Measurements from ENCODE around the gene ZXDC.

Gene ZXDC

DNA sequence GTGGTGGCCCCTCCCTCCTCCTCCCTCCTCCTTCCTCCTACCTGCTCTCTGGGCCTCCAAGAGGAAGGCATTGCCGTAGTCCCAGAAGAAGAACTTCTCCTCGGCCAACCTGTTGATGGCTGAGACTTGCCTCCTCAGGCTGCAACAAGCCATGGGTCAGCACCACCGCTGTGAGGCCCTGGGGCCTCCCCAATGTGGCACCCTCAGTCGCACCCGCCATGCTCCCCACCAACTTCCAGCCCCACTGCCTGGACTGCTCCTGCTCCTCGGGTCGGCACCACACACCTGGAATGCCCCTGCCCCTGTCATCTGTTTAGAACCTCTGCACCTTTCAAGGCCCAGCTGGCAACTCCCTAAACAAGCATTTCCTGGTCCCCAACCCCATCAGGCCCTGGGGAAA, 24.3 kb upstream of the ZXDC start:
- DNase-seq (no peak), ATAC-seq (no peak)
- Mint-ChIP-seq H3K9me3 (no peaks in the 10 kb centered on the region), H3K27me3 (no peaks in the 10 kb centered on the region), H3K36me3 (ENCODE audit: low read depth) (no peaks in the 10 kb centered on the region), H3K27ac (no peak overlapping the region), H3K4me3 (no peak overlapping the region), H3K4me1 (no peaks in the 10 kb centered on the region)

DNA sequence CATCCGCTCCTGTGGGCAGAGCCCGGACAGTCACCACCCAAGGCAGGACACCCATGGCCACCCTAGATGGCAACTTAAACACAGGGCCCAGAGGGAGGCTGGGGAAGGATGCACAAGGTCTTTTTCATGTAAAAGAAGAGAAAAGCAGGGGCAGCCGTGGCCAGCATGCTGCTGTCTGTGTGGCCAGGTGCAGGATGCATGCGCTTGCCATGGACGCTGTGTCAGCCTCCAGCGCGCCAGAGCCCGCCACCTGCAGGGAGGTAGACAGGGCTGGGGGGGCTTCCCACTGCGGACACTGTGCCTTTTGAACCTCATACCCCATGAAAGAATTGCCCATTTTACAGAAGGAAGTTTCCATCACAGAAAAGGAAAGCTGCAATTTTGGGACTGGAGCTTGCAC, 23.7 kb upstream of the ZXDC start:
- Mint-ChIP-seq H3K27me3 (no peaks in the 10 kb centered on the region), H3K4me1 (no peaks in the 10 kb centered on the region), H3K36me3 (ENCODE audit: low read depth) (no peaks in the 10 kb centered on the region), H3K9me3 (no peaks in the 10 kb centered on the region), H3K4me3 (no peak overlapping the region), H3K27ac (no peak overlapping the region)
- ATAC-seq: no peak
- DNase-seq: no peak

DNA sequence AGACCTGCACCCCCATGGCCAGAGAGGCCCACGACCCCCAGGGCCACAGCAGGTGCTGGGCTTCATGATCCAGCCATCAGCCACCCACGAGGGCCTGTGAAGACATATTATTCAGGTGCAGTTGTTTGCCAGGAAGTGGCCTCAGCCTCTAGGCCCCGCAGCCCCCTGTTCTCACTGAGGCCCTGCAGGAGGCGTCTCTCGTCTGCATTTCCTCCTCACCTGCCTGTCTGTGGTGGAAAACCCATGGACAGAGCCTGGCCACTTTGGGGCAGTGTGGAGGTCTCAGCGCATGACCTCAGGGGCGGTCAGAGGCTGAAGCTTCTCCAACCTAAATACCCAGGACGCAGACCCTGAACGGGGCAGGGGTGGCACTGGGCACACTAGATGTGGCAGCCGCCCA, 23.2 kb upstream of the ZXDC start:
- no peak for DNase-seq
- no peaks in the 10 kb centered on the region for H3K4me1 Mint-ChIP-seq
- no peak for ATAC-seq
- no peaks in the 10 kb centered on the region for H3K36me3 Mint-ChIP-seq (ENCODE audit: low read depth)
- H3K27me3 Mint-ChIP-seq: no peaks in the 10 kb centered on the region
- no peak overlapping the region for H3K4me3 Mint-ChIP-seq
- no peaks in the 10 kb centered on the region for H3K9me3 Mint-ChIP-seq
- no peak overlapping the region for H3K27ac Mint-ChIP-seq

DNA sequence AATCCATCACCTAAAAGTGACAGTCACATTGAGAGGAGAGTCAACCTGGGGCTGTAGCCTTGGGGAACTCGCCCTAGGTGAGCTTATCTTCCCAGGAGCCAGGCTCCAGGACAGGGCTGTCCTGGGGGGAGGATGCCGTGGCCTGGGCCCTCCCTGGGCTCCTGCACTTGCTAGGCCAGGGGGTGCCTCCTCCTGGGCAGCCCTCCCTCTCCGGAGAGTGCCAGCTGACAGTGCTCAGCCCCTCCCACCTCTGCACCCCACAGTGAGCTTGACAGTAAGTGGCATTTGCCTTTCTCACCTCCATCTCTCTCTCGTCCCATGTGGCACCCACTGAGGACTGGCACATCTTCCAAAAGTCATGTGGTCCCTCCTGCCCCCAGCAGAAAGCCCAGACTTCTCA, 22.8 kb upstream of the ZXDC start:
- Mint-ChIP-seq H3K9me3 (no peaks in the 10 kb centered on the region), H3K36me3 (ENCODE audit: low read depth) (no peaks in the 10 kb centered on the region), H3K4me1 (no peaks in the 10 kb centered on the region), H3K4me3 (no peak overlapping the region), H3K27me3 (no peaks in the 10 kb centered on the region), H3K27ac (no peak overlapping the region)
- ATAC-seq (no peak), DNase-seq (no peak)

DNA sequence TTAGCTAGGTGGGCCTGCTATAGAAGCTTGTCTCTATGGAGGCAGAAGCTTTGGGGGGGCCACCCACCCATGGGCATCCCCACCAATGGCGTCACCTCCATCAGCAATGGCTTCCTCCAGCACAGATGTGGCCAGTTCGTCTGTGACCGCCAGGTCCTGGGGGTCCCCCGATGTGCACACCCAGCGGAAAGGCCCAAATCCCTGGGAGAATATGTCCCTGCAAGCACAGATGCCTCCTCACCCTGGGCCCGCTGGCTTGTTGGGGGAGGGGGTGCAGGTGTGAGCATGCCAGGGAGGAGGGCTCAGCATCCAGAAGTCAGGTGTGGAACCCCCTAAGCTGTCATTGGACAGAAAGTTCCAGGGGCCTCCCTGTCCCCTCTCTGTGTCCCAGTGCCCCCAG, 22.3 kb upstream of the ZXDC start:
- no peak for DNase-seq
- no peaks in the 10 kb centered on the region for H3K27me3 Mint-ChIP-seq
- no peak overlapping the region for H3K4me3 Mint-ChIP-seq
- H3K9me3 Mint-ChIP-seq: no peaks in the 10 kb centered on the region
- H3K27ac Mint-ChIP-seq: no peak overlapping the region
- ATAC-seq: no peak
- no peaks in the 10 kb centered on the region for H3K4me1 Mint-ChIP-seq
- no peaks in the 10 kb centered on the region for H3K36me3 Mint-ChIP-seq (ENCODE audit: low read depth)

DNA sequence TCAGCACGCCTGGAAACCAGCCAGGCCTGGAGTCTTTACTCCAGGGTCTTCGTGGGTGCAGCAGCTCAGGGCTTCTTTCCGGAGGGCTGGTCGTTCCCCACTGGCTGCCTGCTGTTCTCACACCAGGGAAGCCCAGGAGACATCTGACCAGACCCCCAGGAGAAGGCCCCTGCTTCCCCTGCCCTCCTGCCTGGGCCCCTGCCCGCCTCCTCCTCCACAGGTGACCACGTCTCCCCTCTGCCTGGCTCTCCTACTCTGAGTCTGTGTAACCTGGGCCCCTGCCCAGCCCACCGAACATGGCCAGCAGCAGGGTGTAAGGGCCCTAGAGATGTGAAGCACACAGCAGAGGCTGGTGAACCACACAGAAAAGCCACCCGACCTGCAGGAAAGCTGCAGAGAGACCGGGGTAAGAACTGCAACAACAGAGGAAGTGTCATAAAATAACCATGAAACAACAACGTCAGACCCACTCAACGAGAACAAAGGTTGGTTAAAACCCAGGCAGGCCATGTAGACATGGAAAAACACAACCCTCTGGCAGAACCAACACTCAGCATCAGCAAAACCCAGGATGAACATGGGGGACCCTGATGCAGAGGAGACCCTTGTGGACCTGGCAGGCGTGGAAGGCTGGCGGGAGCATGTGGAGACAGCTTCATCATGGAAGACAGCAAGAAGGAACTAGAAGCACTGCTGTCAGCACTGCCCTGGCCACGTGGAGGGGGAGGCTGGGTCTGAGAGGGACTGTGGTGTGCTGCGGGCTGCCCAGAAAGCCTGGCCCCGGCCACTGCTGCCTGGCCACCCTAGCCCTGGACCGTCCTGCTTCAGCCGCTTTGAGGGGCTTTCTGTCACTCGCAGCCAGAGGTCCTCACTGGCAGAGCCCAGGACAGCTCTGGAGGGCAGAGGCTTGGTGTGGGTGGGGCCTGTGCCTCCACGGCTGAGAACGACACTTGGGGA, 21.5 kb upstream of the ZXDC start:
- Mint-ChIP-seq H3K27me3 (no peaks in the 10 kb centered on the region), H3K27ac (no peak overlapping the region), H3K4me3 (no peak overlapping the region), H3K36me3 (ENCODE audit: low read depth) (no peaks in the 10 kb centered on the region), H3K9me3 (no peaks in the 10 kb centered on the region), H3K4me1 (no peaks in the 10 kb centered on the region)
- ATAC-seq: no peak
- no peak for DNase-seq

DNA sequence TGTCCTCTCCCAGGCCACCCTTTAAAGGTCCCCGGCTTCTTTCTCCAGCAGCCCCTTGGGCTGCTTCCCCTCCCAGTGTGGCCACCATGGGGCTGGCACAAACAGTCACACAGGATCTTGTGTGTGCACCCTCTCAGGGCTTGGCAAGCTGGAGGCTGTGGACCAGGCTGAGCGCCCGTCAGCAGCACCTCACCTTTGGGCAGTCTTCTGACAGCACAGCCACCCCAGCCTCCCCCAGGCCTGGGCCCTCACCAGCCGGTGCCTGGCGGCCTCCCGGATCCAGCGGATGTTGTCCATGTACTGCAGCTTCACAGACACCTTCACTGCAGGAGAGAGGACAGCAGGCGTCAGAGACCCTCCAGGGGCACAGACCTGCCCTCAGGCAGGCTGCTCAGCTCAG, 20.1 kb upstream of the ZXDC start:
- no peak for ATAC-seq
- H3K27ac Mint-ChIP-seq: no peak overlapping the region
- no peaks in the 10 kb centered on the region for H3K4me1 Mint-ChIP-seq
- H3K9me3 Mint-ChIP-seq: no peaks in the 10 kb centered on the region
- no peak for DNase-seq
- H3K27me3 Mint-ChIP-seq: no peaks in the 10 kb centered on the region
- no peaks in the 10 kb centered on the region for H3K36me3 Mint-ChIP-seq (ENCODE audit: low read depth)
- H3K4me3 Mint-ChIP-seq: no peak overlapping the region

DNA sequence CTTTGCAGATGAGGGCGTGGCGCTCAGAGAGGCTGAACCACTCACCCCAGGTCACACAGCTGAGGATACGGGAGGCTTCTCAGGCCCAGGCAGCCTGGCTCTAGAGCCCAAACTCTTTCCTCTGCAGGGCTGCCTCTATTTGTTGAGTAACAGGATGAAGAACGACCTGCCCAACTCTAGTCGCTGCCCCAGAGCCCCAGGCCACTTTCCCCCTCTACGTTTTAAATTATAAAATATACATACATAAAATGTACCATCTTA, 19.2 kb upstream of the ZXDC start:
- Mint-ChIP-seq H3K27ac (no peak overlapping the region), H3K36me3 (ENCODE audit: low read depth) (no peaks in the 10 kb centered on the region), H3K4me3 (no peak overlapping the region), H3K9me3 (no peaks in the 10 kb centered on the region), H3K4me1 (no peaks in the 10 kb centered on the region), H3K27me3 (no peaks in the 10 kb centered on the region)
- ATAC-seq (no peak), DNase-seq (no peak)

DNA sequence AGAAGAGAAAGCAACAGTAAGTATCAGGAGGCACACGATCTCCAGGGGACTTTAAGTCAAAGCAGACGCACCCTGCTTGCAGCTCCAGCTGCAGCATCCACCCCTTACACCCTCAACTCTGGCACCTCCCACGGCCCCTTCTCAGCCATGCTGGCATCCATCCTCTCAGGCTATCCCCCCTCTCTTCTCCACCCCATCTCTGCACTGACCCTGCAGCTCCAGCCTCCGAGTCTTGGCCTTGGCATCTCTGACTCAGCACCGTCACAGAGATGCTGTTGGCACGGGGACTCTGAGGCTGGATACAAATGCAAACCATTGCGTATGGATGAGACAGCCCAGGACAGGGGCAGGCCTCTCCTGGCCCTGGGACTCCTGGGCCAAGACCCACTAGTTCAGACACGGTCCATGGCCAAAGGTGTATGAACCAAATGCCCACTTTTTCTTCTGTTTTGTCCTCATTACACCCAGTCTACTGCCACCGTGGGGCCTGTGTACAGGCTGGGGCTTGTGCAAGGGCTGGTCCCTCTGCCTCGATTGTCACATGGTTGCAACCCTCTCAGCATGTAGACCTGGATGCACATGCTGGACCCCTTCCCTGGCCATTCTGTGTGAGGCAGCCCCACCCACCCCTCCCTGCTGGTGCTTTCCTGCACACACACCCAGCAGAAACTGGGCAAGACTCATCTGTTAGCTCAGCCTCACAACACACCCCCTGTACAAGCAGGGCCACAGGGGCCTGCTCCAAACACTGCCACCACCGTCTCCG, 18.7 kb upstream of the ZXDC start:
- H3K9me3 Mint-ChIP-seq: no peaks in the 10 kb centered on the region
- H3K4me1 Mint-ChIP-seq: no peaks in the 10 kb centered on the region
- no peaks in the 10 kb centered on the region for H3K36me3 Mint-ChIP-seq (ENCODE audit: low read depth)
- no peak overlapping the region for H3K27ac Mint-ChIP-seq
- H3K27me3 Mint-ChIP-seq: no peaks in the 10 kb centered on the region
- DNase-seq (no peak), ATAC-seq (peak; percentile 9)
- H3K4me3 Mint-ChIP-seq: no peak overlapping the region

DNA sequence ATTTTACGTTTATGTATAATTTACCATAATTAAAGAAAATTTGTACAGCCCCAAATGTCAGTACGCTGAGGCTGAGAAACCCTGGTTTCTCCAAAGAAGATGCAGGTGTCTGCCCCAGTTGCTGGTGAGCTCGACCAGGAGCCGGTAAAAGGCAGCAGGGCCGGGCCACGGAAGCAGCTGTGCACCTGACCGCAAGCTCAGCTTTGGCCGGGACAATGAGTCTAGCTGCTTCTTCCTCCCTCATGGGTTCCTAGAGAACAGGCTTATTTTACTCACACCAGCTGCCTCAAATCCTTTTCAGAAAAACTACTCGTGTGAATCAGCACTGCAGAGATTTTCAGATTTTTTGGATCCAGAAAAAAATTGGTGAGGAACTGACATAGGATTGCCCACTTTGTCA, 18.0 kb upstream of the ZXDC start:
- no peaks in the 10 kb centered on the region for H3K36me3 Mint-ChIP-seq (ENCODE audit: low read depth)
- no peak for ATAC-seq

DNA sequence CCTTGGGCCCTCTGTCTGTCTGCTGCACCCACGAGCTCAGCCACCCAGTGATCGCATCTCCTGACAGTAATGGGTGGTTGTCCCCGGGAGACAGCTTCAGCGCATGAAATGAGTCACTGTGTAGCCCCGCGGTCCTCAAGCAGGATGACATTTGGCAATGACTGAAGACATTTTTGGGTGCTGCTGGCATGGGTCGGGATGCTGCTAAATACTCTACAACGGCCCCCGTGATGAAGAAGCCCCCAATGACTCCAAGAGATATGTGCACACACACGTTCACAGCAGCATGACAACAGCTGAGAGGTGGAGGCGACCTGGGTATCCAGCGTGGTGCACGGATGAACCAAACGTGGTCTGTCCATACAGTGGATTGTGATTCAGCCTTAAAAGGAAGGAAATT, 17.4 kb upstream of the ZXDC start:
- DNase-seq (no peak), ATAC-seq (no peak)
- Mint-ChIP-seq H3K36me3 (ENCODE audit: low read depth) (no peaks in the 10 kb centered on the region), H3K27me3 (no peaks in the 10 kb centered on the region), H3K27ac (no peak overlapping the region), H3K4me1 (no peaks in the 10 kb centered on the region), H3K4me3 (no peak overlapping the region), H3K9me3 (no peaks in the 10 kb centered on the region)

More for the DNA sequence above, 18.0 kb upstream of the ZXDC start:
- Mint-ChIP-seq H3K4me1 (no peaks in the 10 kb centered on the region), H3K27ac (no peak overlapping the region), H3K9me3 (no peaks in the 10 kb centered on the region), H3K27me3 (no peaks in the 10 kb centered on the region), H3K4me3 (no peak overlapping the region)
- no peak for DNase-seq

DNA sequence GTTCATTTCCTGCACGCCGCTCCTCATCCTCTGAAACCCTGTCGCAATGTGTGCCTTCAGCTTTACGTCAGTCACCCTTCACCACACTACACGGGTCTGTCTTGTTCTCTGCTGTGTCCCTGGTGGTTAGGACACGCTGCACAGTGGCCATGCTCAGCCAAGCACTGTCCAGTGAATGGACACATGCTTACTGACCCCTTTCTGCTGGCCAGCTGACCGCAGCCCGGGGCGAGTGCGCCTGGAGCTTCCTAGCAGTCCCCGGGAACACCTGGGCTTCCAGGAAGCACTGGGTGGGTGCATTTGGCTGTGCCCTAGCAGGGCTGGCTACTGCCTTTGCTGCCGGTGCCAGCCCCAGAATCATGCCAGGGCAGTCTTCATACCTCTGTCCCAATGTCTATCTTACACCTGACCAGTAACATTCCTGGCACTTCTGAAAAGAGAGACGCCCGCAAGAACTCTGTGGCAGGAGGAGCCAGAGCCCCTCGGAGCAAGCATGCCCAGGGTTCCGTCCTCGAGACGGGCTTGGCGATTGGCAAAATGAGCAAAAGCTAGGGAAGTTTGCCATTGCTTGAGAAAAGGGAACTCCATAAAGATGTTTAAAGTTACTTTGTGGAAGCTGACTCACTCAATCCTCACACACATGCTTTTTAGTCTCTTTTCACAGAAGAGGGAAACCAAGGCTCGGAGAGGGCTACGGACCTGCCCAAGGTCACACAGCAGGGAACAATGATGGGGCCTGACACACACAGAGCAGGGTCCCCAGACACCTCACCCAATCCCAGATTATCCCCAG, 15.7 kb upstream of the ZXDC start:
- no peak overlapping the region for H3K27ac Mint-ChIP-seq
- ATAC-seq (no peak), DNase-seq (no peak)
- H3K4me3 Mint-ChIP-seq: no peak overlapping the region
- H3K9me3 Mint-ChIP-seq: no peaks in the 10 kb centered on the region
- no peaks in the 10 kb centered on the region for H3K27me3 Mint-ChIP-seq
- no peaks in the 10 kb centered on the region for H3K36me3 Mint-ChIP-seq (ENCODE audit: low read depth)
- peaks cover 9% of the 10 kb centered on the region for H3K4me1 Mint-ChIP-seq

DNA sequence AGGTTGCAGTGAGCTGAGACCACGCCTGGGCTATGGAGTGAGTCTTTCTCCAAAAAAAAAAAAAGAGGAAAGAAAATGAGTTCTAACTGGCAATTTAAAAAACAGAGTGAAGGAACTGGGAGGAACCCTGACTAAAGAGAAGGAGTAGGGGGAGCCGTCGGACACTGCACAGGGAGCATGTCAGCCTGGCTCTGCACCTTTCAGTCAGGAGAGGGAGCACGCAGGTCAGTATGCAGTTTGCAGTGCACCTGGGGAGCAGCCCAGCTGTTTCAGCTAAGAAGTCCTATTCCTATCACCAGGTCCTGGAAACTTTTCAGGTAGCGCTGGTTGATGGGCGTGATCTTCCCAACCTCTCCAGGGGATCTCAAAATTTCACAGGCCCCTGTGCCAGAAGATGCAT, 14.9 kb upstream of the ZXDC start:
- peaks cover 11% of the 10 kb centered on the region for H3K4me1 Mint-ChIP-seq
- H3K27ac Mint-ChIP-seq: no peak overlapping the region
- H3K27me3 Mint-ChIP-seq: no peaks in the 10 kb centered on the region
- ATAC-seq: no peak
- no peaks in the 10 kb centered on the region for H3K9me3 Mint-ChIP-seq
- H3K36me3 Mint-ChIP-seq (ENCODE audit: low read depth): no peaks in the 10 kb centered on the region
- no peak overlapping the region for H3K4me3 Mint-ChIP-seq
- DNase-seq: no peak

DNA sequence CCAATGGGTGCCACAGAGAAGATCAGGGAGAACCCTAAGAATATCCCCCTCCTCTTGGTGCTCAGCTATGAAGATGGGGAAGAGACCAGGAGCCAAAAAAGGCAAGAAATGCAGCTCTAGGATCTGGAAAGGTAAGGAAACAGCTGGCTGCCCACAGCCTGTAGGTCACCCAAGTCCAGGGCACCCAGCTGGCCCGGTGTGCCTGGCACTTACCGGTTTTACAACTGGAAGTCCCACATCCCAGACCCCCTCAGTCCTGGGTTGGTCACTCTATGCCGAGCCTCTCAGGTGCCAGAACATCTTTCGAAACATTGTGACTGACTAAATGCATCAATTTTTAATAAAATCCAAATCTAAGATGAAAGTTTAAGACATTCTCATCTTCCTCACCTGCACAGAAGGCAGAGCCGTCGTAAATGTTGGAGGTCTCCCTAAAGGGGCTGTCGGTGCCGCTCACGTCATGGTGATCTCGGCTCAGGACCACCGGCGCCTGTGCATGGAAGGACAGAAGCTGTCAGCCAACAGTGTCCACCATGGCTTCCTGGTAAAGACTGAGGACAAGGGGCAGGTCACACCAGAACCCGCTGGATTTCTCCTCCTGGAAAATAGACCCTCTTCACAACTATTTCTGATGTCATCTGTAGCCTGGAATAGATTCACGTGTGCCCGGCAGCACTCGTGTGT, 13.3 kb upstream of the ZXDC start:
- H3K36me3 Mint-ChIP-seq (ENCODE audit: low read depth): no peaks in the 10 kb centered on the region
- H3K9me3 Mint-ChIP-seq: no peaks in the 10 kb centered on the region
- H3K4me3 Mint-ChIP-seq: no peak overlapping the region
- H3K27ac Mint-ChIP-seq: no peak overlapping the region
- H3K27me3 Mint-ChIP-seq: no peaks in the 10 kb centered on the region
- peaks cover 11% of the 10 kb centered on the region for H3K4me1 Mint-ChIP-seq
- ATAC-seq: no peak
- no peak for DNase-seq

All from activated naive CD8-positive, alpha-beta T cell treated with anti-CD3 and anti-CD28 coated beads, Interleukin-2, amount 50 U/mL, for 24 hours (primary cell).